Heart right ventricle (tissue), 16 donors: ENCODE data around the gene TNFRSF14. TPM values are rescaled to one million over a fixed set of nuclear protein-coding genes. Genes with fewer than 3 reads are reported as not detected.

Experiments used
- ATAC-seq, 8 donors: fragments of 200-7000 bp; cut with Tn5 transposase; one replicate each; pipeline ENCODE4 v1.9.1; 2020; ENCODE audit warnings: mild to moderate bottlenecking in 8 of 8, moderate library complexity in 8 of 8, moderate number of reproducible peaks in 1 of 8
- DNase-seq, 2 donors: peaks; one replicate each; pipeline ENCODE4 v3.0.0-alpha.2; 2020
- H3K27ac ChIP-seq, 10 donors: fragments of 200-600 bp; sonication (generic) in 2 of 10; one replicate each; pipeline versions ENCODE4 v1.5.0 to v1.8.0; 2020 to 2022; ENCODE audit warnings: mild to moderate bottlenecking in 3 of 10
- H3K27me3 ChIP-seq, 7 donors: fragments of 200-600 bp; one replicate each; pipeline ENCODE4 v1.8.0; 2021 to 2022; ENCODE audit warnings: mild to moderate bottlenecking in 2 of 7
- H3K36me3 ChIP-seq, 9 donors: fragments of 200-600 bp; sonication (generic) in 1 of 9; one replicate each; pipeline versions ENCODE4 v1.5.0 to v1.8.0; 2020 to 2022; ENCODE audit warnings: mild to moderate bottlenecking in 2 of 9
- H3K4me1 ChIP-seq, 9 donors: fragments of 200-600 bp; sonication (generic) in 1 of 9; one replicate each; pipeline versions ENCODE4 v1.5.0 to v1.8.0; 2020 to 2022; ENCODE audit warnings: mild to moderate bottlenecking in 4 of 9
- H3K4me3 ChIP-seq, 10 donors: fragments of 200-600 bp; sonication (generic) in 2 of 10; one replicate each; pipeline versions ENCODE4 v1.5.0 to v1.8.0; 2020 to 2022; ENCODE audit warnings: mild to moderate bottlenecking in 7 of 10, moderate library complexity in 2 of 10
- H3K9me3 ChIP-seq, 11 donors: fragments of 200-600 bp in 10 of 11; sonication (generic) in 2 of 11; one replicate each; pipeline versions ENCODE4 v1.5.0 to v1.8.0; 2013 to 2022; ENCODE audit warnings: mild to moderate bottlenecking in 2 of 11, control low read depth in 1 of 11, moderate library complexity in 1 of 11
- CTCF ChIP-seq, 9 donors: fragments of 200-600 bp; sonication (generic) in 2 of 9; IDR thresholded peaks; one replicate each; pipeline versions ENCODE4 v1.5.0 to v1.8.0; 2021 to 2022; ENCODE audit warnings: antibody characterized with exemption in 9 of 9, mild to moderate bottlenecking in 5 of 9, moderate library complexity in 1 of 9
- WGBS, 2 donors: extraction: QIAGEN DNeasy Blood & Tissue Kit; methylation state at CpG; one replicate each; pipeline ENCODE4 v1.1.7; 2013; ENCODE audit warnings: inconsistent platforms in 1 of 2; 5-methylcytosine and 5-hydroxymethylcytosine counted together
- intact Hi-C, 10 donors: fragments of 100-400 bp; cut with DNase I; formaldehyde crosslinking; loops; one replicate each; pipeline versions ENCODE4 v1.11.1 to v1.14.2; 2022
- polyA plus RNA-seq, 2 donors: library from polyadenylated mRNA; stranded (reverse); fragments of 200-250 nt; gene quantifications; one replicate each; pipeline ENCODE4 v1.2.3, GENCODE V29; 2013
- total RNA-seq, 10 donors: library from RNA; stranded (reverse); fragmentation: NEBNext Ultra II Directional in 3 of 10; extraction: Animal tissue kit (Norgen Biotek cat#: 25700) in 3 of 10; gene quantifications; one replicate each; pipeline versions ENCODE4 v1.2.1 to v1.2.4, GENCODE V29; 2021 to 2023
- donor health status: Arrhythmogenic right ventricular cardiomyopathy.
- donor health status: ischemic (EF 13 %, LVEDD 7.1; RV severe dilation, severe dysfunction).
- donor health status: healthy with polysubstance abuse.
- donor health status: DM: no; HTN: yes; CAD: no.
- donor health status: DM: no; HTN: no; CAD: no.
- donor health status: ischemic (EF 25% LVEDD 6.9; RV normal size, moderate dysfunction).
- donor health status: ischemic (EF 25% LVEDD 5.7; RV mildly dilated, moderate dysfunction).
- donor health status: healthy.
- donor health status: DM: yes; HTN: yes; CAD: no.
- donor health status: Ischemic cardiomyopathy.
- donor health status: ischemic (EF 35%, LVEDD 5.7; RV mildly dilated, moderate dysfunction).
- donor health status: nonischemic (EF 11% LVEDD 7.7; RV severe dilation, severe dysfunction).
- donor health status: DM: yes; HTN: yes; CAD: no.
- donor health status: PGD.
- donor health status: ischemic (EF 29% LVEDD 5.4; RV normal size, mild dysfunction).
- donor health status: nonischemic (EF 23%, LVEDD 6.1; RV moderate dilation, normal function).

TNFRSF14 gene
- total and polyA plus RNA-seq, 12 donors = 7.5 to 59.6 (median 14.7) TPM

GRCh38 chr1:2598329-2598931 lies 42.3 kb downstream of the TNFRSF14 start:
- peaks cover 0 to 27% (median 9%) of the 10 kb centered on the region in 7 donors for H3K27me3 ChIP-seq
- H3K4me3 ChIP-seq = no peak overlapping the region
- ATAC-seq (no peak), DNase-seq (no peak)
- intact Hi-C loops = loop anchor here in 2 of 10 donors (10.0 kb wide), 1 partner anchor 46 kb away; no protein-coding TSS in a partner anchor
- H3K4me1 ChIP-seq = peaks cover 0 to 11% (median 7%) of the 10 kb centered on the region in 9 donors
- H3K27ac ChIP-seq = no peak overlapping the region
- 78% methylated on average over 3 of the region's 3 CpGs for WGBS, 2 donors
- H3K9me3 ChIP-seq = peaks cover 0 to 36% (median 9%) of the 10 kb centered on the region in 11 donors
- H3K36me3 ChIP-seq = no peaks in the 10 kb centered on the region
- no peak for TF ChIP-seq CTCF (IDR thresholded peaks at IDR 0.05)

- Histone ChIP-seq H3K4me3 (no peak overlapping the region), H3K36me3 (no peaks in the 10 kb centered on the region), H3K27me3 (peaks cover 0 to 39% (median 9%) of the 10 kb centered on the region in 7 donors), H3K27ac (no peak overlapping the region), H3K4me1 (peaks cover 0 to 6% (median 0%) of the 10 kb centered on the region in 9 donors), H3K9me3 (peaks cover 0 to 36% (median 9%) of the 10 kb centered on the region in 11 donors)
- no peak for TF ChIP-seq CTCF (IDR thresholded peaks at IDR 0.05)
- ATAC-seq (no peak), DNase-seq (no peak)
- intact Hi-C loops = no loop called here
- 86% methylated on average over 18 of the region's 18 CpGs for WGBS, 2 donors
Measured at GRCh38 chr1:2601721-2602303, 45.6 kb downstream of the TNFRSF14 start.

GRCh38 chr1:2602311-2602835 lies 46.2 kb downstream of the TNFRSF14 start:
- H3K27ac ChIP-seq = no peak overlapping the region
- intact Hi-C loops = no loop called here
- 79 to 80% methylated on average over 15 of the region's 15 CpGs for WGBS, 2 donors
- H3K9me3 ChIP-seq = peaks cover 0 to 36% (median 9%) of the 10 kb centered on the region in 11 donors
- H3K27me3 ChIP-seq = peaks cover 0 to 39% (median 9%) of the 10 kb centered on the region in 7 donors
- DNase-seq (no peak), ATAC-seq (no peak)
- no peaks in the 10 kb centered on the region for H3K36me3 ChIP-seq
- H3K4me3 ChIP-seq = no peak overlapping the region
- no peak for TF ChIP-seq CTCF (IDR thresholded peaks at IDR 0.05)
- H3K4me1 ChIP-seq = peaks cover 0 to 11% (median under 1%) of the 10 kb centered on the region in 9 donors

- intact Hi-C loops = no loop called here
- H3K36me3 ChIP-seq = no peaks in the 10 kb centered on the region
- WGBS, 2 donors = 73 to 78% methylated on average over 18 of the region's 18 CpGs
- ATAC-seq (no peak), DNase-seq (no peak)
- peaks cover 0 to 32% (median 9%) of the 10 kb centered on the region in 11 donors for H3K9me3 ChIP-seq
- TF ChIP-seq CTCF (IDR thresholded peaks at IDR 0.05) = no peak
- H3K4me1 ChIP-seq = peaks cover 0 to 18% (median 5%) of the 10 kb centered on the region in 9 donors
- no peak overlapping the region for H3K4me3 ChIP-seq
- no peak overlapping the region for H3K27ac ChIP-seq
- H3K27me3 ChIP-seq = peaks cover 0 to 39% (median 9%) of the 10 kb centered on the region in 7 donors
Measured at GRCh38 chr1:2602866-2603520, 46.8 kb downstream of the TNFRSF14 start.
